Measurements from ENCODE around the gene MSANTD1.

- no peak for TF ChIP-seq CTCF (IDR thresholded peaks at IDR 0.05; ENCODE audit: insufficient read depth, low read depth, low read length)
- no peak for TF ChIP-seq EZH2 (IDR thresholded peaks at IDR 0.05; ENCODE audit: insufficient read depth, low read length)
Measured at GRCh38 chr4:3235581-3235980, 13.4 kb upstream of the MSANTD1 start.
